SK-N-SH (cell line): ENCODE data around the gene DDX17. TPM values are rescaled to one million over a fixed set of nuclear protein-coding genes. Genes with fewer than 3 reads are reported as not detected.
"Not testable (repeated sequence)": the region's sequence is repeated elsewhere in the genome, so short reads cannot be mapped to it uniquely, and the experiment has no call there.

ENCODE experiments used
- CTCF ChIA-PET: fragments of 300-600, 350-600 bp; formaldehyde crosslinking; extraction: SDS; loops from one replicate; lab custom pipeline; 2021; lab: Yijun Ruan, JAX
- POLR2A ChIA-PET: fragments of 350-600 bp; sonication (Branson Sonifier 250); formaldehyde crosslinking; extraction: SDS; loops from one replicate; lab custom pipeline; 2020; ENCODE audit warnings: antibody characterized with exemption, inconsistent platforms; lab: Yijun Ruan, JAX
- DNase-seq: peaks from one replicate; pipeline ENCODE4 v3.0.0; 2012
- H2AFZ ChIP-seq: fragments of 200-600 bp; sonication (generic); 2 replicates; pipeline ENCODE4 v1.8.1; 2016; ENCODE audit warnings: antibody characterized with exemption, mild to moderate bottlenecking, low read depth
- H3F3A ChIP-seq: fragments of 200-600 bp; sonication (generic); replicated peaks from 2 replicates; pipeline ENCODE3; 2016; ENCODE audit warnings: antibody characterized with exemption, mild to moderate bottlenecking; ENCODE audit not compliant: insufficient read depth
- H3K27ac ChIP-seq, 2 experiments: fragments of 200-500 bp in 1 of 2; fragments of 200-600 bp in 1 of 2; sonication (Bioruptor generic) in 1 of 2; sonication (generic), shearing (Covaris generic) in 1 of 2; 2 replicates each; pipeline versions ENCODE4 v1.5.1 to v1.6.1; 2014 to 2016; ENCODE audit warnings: low read depth in 2 of 2, inconsistent platforms in 1 of 2, low read length in 1 of 2, mild to moderate bottlenecking in 1 of 2, mixed read lengths in 1 of 2
- H3K27me3 ChIP-seq: fragments of 200-600 bp; sonication (generic), shearing (Covaris generic); 2 replicates; pipeline ENCODE4 v1.6.1; 2016; ENCODE audit warnings: mixed run types; ENCODE audit not compliant: insufficient read depth
- H3K36me3 ChIP-seq, 2 experiments: fragments of 200-500 bp in 1 of 2; fragments of 200-600 bp in 1 of 2; sonication (Bioruptor generic) in 1 of 2; sonication (generic) in 1 of 2; replicated peaks in 1 of 2; 2 replicates each; pipeline versions ENCODE3 to v1.5.1; 2014 to 2016; ENCODE audit warnings: low read length in 1 of 2, mild to moderate bottlenecking in 1 of 2; ENCODE audit not compliant: insufficient read depth in 2 of 2, control insufficient read depth in 1 of 2
- H3K4me1 ChIP-seq, 2 experiments: fragments of 200-500 bp in 1 of 2; fragments of 200-600 bp in 1 of 2; sonication (Bioruptor generic) in 1 of 2; sonication (generic), shearing (Covaris generic) in 1 of 2; 2 replicates each; pipeline versions ENCODE4 v1.5.1 to v1.6.1; 2014 to 2016; ENCODE audit warnings: low read depth in 1 of 2, low read length in 1 of 2, mixed run types in 1 of 2; ENCODE audit not compliant: insufficient read depth in 2 of 2, control insufficient read depth in 1 of 2
- H3K4me2 ChIP-seq: fragments of 200-600 bp; sonication (generic), shearing (Covaris generic); 2 replicates; pipeline ENCODE4 v1.6.1; 2017; ENCODE audit warnings: mixed run types
- H3K4me3 ChIP-seq, 2 experiments: fragments of 200-500 bp in 1 of 2; fragments of 200-600 bp in 1 of 2; sonication (Bioruptor generic) in 1 of 2; sonication (generic), shearing (Covaris generic) in 1 of 2; 2 replicates each; pipeline versions ENCODE4 v1.5.1 to v1.8.1; 2014 to 2016; ENCODE audit warnings: low read depth in 2 of 2, inconsistent platforms in 1 of 2, low read length in 1 of 2, mild to moderate bottlenecking in 1 of 2, mixed read lengths in 1 of 2, moderate library complexity in 1 of 2
- H3K79me2 ChIP-seq: fragments of 200-600 bp; sonication (generic); 2 replicates; pipeline ENCODE4 v1.8.1; 2017; ENCODE audit warnings: mild to moderate bottlenecking; ENCODE audit not compliant: insufficient read depth
- H3K9ac ChIP-seq: fragments of 200-600 bp; sonication (generic); 2 replicates; pipeline ENCODE4 v1.6.1; 2017; ENCODE audit warnings: mixed run types
- H3K9me2 ChIP-seq: fragments of 200-600 bp; sonication (generic); 2 replicates; pipeline ENCODE4 v1.6.1; 2017; ENCODE audit warnings: mixed run types
- H3K9me3 ChIP-seq: fragments of 200-600 bp; sonication (generic); 2 replicates; pipeline ENCODE4 v1.6.1; 2017; ENCODE audit warnings: mixed run types, mild to moderate bottlenecking, moderate library complexity
- H4K20me1 ChIP-seq: fragments of 200-600 bp; sonication (generic); 2 replicates; pipeline ENCODE4 v1.6.1; 2017; ENCODE audit warnings: mild to moderate bottlenecking, mixed run types; ENCODE audit not compliant: insufficient read depth
- EP300 ChIP-seq, 2 experiments: IDR thresholded peaks; 2 replicates each; pipeline versions ENCODE4 v1.4.0 to v1.6.1; 2012; ENCODE audit warnings: borderline replicate concordance in 1 of 2, low read depth in 1 of 2, low read length in 1 of 2
- GATA2 ChIP-seq: sonication (generic); formaldehyde crosslinking; IDR thresholded peaks from 2 replicates; pipeline ENCODE4 v1.5.0; 2020; ENCODE audit warnings: mild to moderate bottlenecking, missing genetic modification reagents
- JUND ChIP-seq: IDR thresholded peaks from 2 replicates; pipeline ENCODE4 v1.4.0; 2012
- MEF2A ChIP-seq: IDR thresholded peaks from 2 replicates; pipeline ENCODE4 v1.4.0; 2012; ENCODE audit warnings: low read depth, borderline replicate concordance
- SIN3A ChIP-seq: IDR thresholded peaks from 2 replicates; pipeline ENCODE4 v1.6.1; 2012; ENCODE audit warnings: low read depth, mild to moderate bottlenecking, low read length, moderate library complexity, borderline replicate concordance
- TEAD4 ChIP-seq: IDR thresholded peaks from 2 replicates; pipeline ENCODE4 v1.4.0; 2012; ENCODE audit warnings: mild to moderate bottlenecking, borderline replicate concordance; ENCODE audit not compliant: insufficient read depth
- USF1 ChIP-seq: IDR thresholded peaks from 2 replicates; pipeline ENCODE4 v1.4.0; 2012; ENCODE audit warnings: low read depth, borderline replicate concordance
- WGBS: methylation state at CpG from one replicate; pipeline ENCODE4 v1.1.6; 2017; ENCODE audit warnings: low lambda C conversion rate; 5-methylcytosine and 5-hydroxymethylcytosine counted together
- polyA plus RNA-seq, 3 experiments: library from polyadenylated mRNA; depleted of rRNA; stranded (reverse); fragments of >200 nt; gene quantifications; 2 replicates each; pipeline ENCODE4 v1.2.3, GENCODE V29; 2012
- TF ChIP-seq, protein P1 (sequence below): IDR thresholded peaks from 2 replicates; pipeline ENCODE4 v1.4.0; 2012; ENCODE audit warnings: low read depth, borderline replicate concordance

Gene DDX17
- polyA plus RNA-seq, 1 of the 3 experiments (the other 2 are of a cell fraction) = 111 TPM

DNA sequence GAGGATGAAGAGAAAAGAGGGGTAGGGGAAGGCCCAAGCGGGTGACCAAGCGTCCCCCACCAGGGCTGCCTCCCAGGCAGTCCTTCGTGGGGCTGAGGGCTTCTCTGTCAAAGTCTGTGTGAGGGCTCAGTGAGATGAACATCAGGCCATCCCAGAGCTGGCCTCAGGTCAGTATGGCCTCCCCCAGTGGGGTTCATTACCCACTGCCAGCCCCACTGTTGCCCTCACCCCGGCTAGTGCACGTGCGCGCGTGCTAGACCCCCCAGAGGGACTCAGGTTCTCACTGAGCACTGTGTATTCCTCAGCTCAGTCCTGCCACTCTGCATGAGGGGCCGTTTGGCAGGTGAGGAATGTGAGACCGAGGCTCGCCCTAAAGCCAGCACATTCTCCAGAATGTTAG lies 34.9 kb downstream of the DDX17 start (continued):
- TF ChIP-seq, protein P1, sequence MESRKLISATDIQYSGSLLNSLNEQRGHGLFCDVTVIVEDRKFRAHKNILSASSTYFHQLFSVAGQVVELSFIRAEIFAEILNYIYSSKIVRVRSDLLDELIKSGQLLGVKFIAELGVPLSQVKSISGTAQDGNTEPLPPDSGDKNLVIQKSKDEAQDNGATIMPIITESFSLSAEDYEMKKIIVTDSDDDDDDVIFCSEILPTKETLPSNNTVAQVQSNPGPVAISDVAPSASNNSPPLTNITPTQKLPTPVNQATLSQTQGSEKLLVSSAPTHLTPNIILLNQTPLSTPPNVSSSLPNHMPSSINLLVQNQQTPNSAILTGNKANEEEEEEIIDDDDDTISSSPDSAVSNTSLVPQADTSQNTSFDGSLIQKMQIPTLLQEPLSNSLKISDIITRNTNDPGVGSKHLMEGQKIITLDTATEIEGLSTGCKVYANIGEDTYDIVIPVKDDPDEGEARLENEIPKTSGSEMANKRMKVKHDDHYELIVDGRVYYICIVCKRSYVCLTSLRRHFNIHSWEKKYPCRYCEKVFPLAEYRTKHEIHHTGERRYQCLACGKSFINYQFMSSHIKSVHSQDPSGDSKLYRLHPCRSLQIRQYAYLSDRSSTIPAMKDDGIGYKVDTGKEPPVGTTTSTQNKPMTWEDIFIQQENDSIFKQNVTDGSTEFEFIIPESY = no peak
- no peak for TF ChIP-seq MEF2A
- no peak for TF ChIP-seq USF1

- POLR2A ChIA-PET, H3K36me3 ChIP-seq, H3K9ac ChIP-seq, H3K9me2 ChIP-seq, H4K20me1 ChIP-seq, H3K9me3 ChIP-seq, H3K4me1 ChIP-seq, CTCF ChIA-PET, H3K79me2 ChIP-seq, H3K27me3 ChIP-seq, DNase-seq, H3F3A ChIP-seq, H2AFZ ChIP-seq, H3K4me2 ChIP-seq, H3K27ac ChIP-seq, H3K4me3 ChIP-seq: not testable (repeated sequence)
- 96% methylated on average over 10 of the region's 10 CpGs for WGBS
Measured at GRCh38 chr22:38470179-38470578, 35.9 kb downstream of the DDX17 start.

- Histone ChIP-seq H2AFZ (no peak overlapping the region), H3K36me3 (no peaks in the 10 kb centered on the region), H3K27ac (no peak overlapping the region), H4K20me1 (no peaks in the 10 kb centered on the region), H3F3A (no peaks in the 10 kb centered on the region), H3K9me2 (no peaks in the 10 kb centered on the region), H3K9ac (no peak overlapping the region), H3K4me2 (no peak overlapping the region), H3K79me2 (no peaks in the 10 kb centered on the region), H3K4me3 (no peak overlapping the region), H3K27me3 (no peaks in the 10 kb centered on the region), H3K9me3 (no peaks in the 10 kb centered on the region), H3K4me1 (peaks cover 0 to 7% of the 10 kb centered on the region in 2 experiments; a peak in 1 of 4 replicates)
- ChIA-PET POLR2A (no interaction called here), CTCF (interaction anchor here (1.7 kb wide), 1 partner anchor 9 kb away, joined by 6 read pairs; no protein-coding TSS in a partner anchor)
- no peak for DNase-seq
- WGBS = 100% methylated on average over 1 of the region's 6 CpGs
- TF ChIP-seq, protein P1 = no peak
- TF ChIP-seq GATA2 (CRISPR knock-in tag) = no peak
- TF ChIP-seq JUND = no peak
- TF ChIP-seq EP300 (IDR thresholded peaks at IDR 0.05; ENCODE audit: borderline replicate concordance in 1 of 2, low read depth in 1 of 2, low read length in 1 of 2) = no peak
- TF ChIP-seq USF1 = no peak
- no peak for TF ChIP-seq TEAD4
- TF ChIP-seq SIN3A = no peak
Measured at GRCh38 chr22:38469306-38469781, 36.8 kb downstream of the DDX17 start.
